Prostate gland (tissue), 2 donors: ENCODE data around the gene COQ4.

ENCODE experiments used
- POLR2A ChIP-seq: fragments of 450-650 bp; IDR thresholded peaks from one replicate; pipeline ENCODE4 v1.6.1; 2016; ENCODE audit warnings: antibody characterized with exemption, mild to moderate bottlenecking
- TF ChIP-seq, protein P1 (sequence below), 4 experiments: fragments of 200-600 bp in 2 of 4; fragments of 450-650 bp in 2 of 4; sonication (generic) in 2 of 4; IDR thresholded peaks; 1 replicate in 3 of 4; 2 replicates in 1 of 4; pipeline ENCODE4 v1.5.1; 2016 to 2019; ENCODE audit warnings: antibody characterized with exemption in 4 of 4, mild to moderate bottlenecking in 2 of 4, moderate library complexity in 2 of 4

- TF ChIP-seq, protein P1, sequence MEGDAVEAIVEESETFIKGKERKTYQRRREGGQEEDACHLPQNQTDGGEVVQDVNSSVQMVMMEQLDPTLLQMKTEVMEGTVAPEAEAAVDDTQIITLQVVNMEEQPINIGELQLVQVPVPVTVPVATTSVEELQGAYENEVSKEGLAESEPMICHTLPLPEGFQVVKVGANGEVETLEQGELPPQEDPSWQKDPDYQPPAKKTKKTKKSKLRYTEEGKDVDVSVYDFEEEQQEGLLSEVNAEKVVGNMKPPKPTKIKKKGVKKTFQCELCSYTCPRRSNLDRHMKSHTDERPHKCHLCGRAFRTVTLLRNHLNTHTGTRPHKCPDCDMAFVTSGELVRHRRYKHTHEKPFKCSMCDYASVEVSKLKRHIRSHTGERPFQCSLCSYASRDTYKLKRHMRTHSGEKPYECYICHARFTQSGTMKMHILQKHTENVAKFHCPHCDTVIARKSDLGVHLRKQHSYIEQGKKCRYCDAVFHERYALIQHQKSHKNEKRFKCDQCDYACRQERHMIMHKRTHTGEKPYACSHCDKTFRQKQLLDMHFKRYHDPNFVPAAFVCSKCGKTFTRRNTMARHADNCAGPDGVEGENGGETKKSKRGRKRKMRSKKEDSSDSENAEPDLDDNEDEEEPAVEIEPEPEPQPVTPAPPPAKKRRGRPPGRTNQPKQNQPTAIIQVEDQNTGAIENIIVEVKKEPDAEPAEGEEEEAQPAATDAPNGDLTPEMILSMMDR (IDR thresholded peaks at IDR 0.05): no peak
- no peak for TF ChIP-seq POLR2A
These were observed 25.3 kb upstream of the COQ4 start for GRCh38 chr9:128297221-128297773.
